GM18520 (cell line): Measurements from ENCODE around the gene EMD.
A peak's percentile ranks its signal among the peaks of the same experiment; 100 is the strongest.

Experiments used
- ATAC-seq: cut with Tn5 transposase; IDR thresholded peaks from one replicate; pipeline ENCODE4 v1.9.1; 2021; ENCODE audit not compliant: unreplicated experiment

The EMD gene

GRCh38 chrX:154412468-154412867, 33.4 kb downstream of the EMD start:
- ATAC-seq: no peak

- no peak for ATAC-seq
These were observed 34.0 kb downstream of the EMD start for GRCh38 chrX:154413142-154413541.

- ATAC-seq: no peak
These were observed 38.1 kb downstream of the EMD start for GRCh38 chrX:154417157-154417556.

- ATAC-seq: no peak
These were observed 40.1 kb downstream of the EMD start for GRCh38 chrX:154419189-154419588.

- no peak for ATAC-seq
These were observed 40.8 kb downstream of the EMD start for GRCh38 chrX:154419688-154420401.

- no peak for ATAC-seq
These were observed 41.3 kb downstream of the EMD start for GRCh38 chrX:154420402-154420756.

GRCh38 chrX:154426916-154427770, 48.0 kb downstream of the EMD start:
- ATAC-seq: no peak

GRCh38 chrX:154428176-154429171, 49.4 kb downstream of the EMD start, which contains the start of gene ATP6AP1:
TSS of gene ATP6AP1 (plus strand) at chrX:154428677. CDS start at chrX:154428693, 16 bp downstream.
- peak; percentile 98 for ATAC-seq

GRCh38 chrX:154429711-154430110, 50.6 kb downstream of the EMD start:
- no peak for ATAC-seq

- no peak for ATAC-seq
These were observed 51.4 kb downstream of the EMD start for GRCh38 chrX:154430479-154430878.

- no peak for ATAC-seq
These were observed 51.8 kb downstream of the EMD start for GRCh38 chrX:154430916-154431315.
